Mucosa of rectum (tissue), 2 donors: ENCODE results near the gene RNF220.

Experiments used
- H3K27ac ChIP-seq, 2 donors: one replicate each; pipeline ENCODE4 v1.7.0; 2013; ENCODE audit warnings: inconsistent platforms in 2 of 2, low read depth in 2 of 2, low read length in 2 of 2
- H3K27me3 ChIP-seq, 2 donors: one replicate each; pipeline ENCODE4 v1.7.0; 2013; ENCODE audit warnings: low read length in 2 of 2; ENCODE audit not compliant: control insufficient read depth in 2 of 2, insufficient read depth in 2 of 2
- H3K36me3 ChIP-seq, 2 donors: one replicate each; pipeline ENCODE4 v1.7.0; 2013; ENCODE audit warnings: low read length in 2 of 2; ENCODE audit not compliant: control insufficient read depth in 2 of 2, insufficient read depth in 2 of 2
- H3K4me1 ChIP-seq, 2 donors: one replicate each; pipeline ENCODE4 v1.7.0; 2013; ENCODE audit warnings: low read length in 2 of 2, mild to moderate bottlenecking in 1 of 2; ENCODE audit not compliant: control insufficient read depth in 2 of 2, insufficient read depth in 2 of 2
- H3K4me3 ChIP-seq, 2 donors: one replicate each; pipeline ENCODE4 v1.7.0; 2013; ENCODE audit warnings: low read length in 2 of 2
- H3K9ac ChIP-seq, 2 donors: one replicate each; pipeline ENCODE4 v1.7.0; 2013; ENCODE audit warnings: low read length in 2 of 2, low read depth in 1 of 2, mild to moderate bottlenecking in 1 of 2
- H3K9me3 ChIP-seq, 2 donors: one replicate each; pipeline ENCODE4 v1.7.0; 2013; ENCODE audit warnings: low read length in 2 of 2; ENCODE audit not compliant: control insufficient read depth in 2 of 2
- donor health status: healthy.
- donor health status: Normal muscosa, but diverticular disease.

RNF220 gene

DNA sequence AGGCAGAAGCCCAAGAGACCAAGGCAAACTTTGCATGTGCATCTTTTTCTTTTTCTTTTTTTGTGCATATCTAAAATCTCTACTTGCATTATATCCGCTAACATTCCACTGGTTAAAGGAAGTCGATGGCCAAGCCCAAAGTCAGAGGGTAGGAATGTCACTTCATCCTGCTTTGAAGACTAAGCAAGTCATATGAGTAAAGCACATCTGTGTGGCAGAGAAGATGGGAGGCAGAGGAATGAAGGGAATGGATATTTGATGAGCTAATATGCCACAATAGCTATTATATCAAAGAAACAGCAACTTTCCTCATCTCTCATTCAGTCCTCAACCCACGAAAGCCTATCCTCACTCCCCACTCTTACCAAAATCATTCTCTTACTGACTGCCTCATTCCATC lies 59.3 kb downstream of the RNF220 start:
- H3K4me1 ChIP-seq: no peaks in the 10 kb centered on the region
- H3K4me3 ChIP-seq: no peak overlapping the region
- peaks cover 0 to 7% of the 10 kb centered on the region in 2 donors for H3K27me3 ChIP-seq
- H3K36me3 ChIP-seq: no peaks in the 10 kb centered on the region
- H3K9me3 ChIP-seq: no peaks in the 10 kb centered on the region
- no peak overlapping the region for H3K27ac ChIP-seq
- H3K9ac ChIP-seq: no peak overlapping the region

DNA sequence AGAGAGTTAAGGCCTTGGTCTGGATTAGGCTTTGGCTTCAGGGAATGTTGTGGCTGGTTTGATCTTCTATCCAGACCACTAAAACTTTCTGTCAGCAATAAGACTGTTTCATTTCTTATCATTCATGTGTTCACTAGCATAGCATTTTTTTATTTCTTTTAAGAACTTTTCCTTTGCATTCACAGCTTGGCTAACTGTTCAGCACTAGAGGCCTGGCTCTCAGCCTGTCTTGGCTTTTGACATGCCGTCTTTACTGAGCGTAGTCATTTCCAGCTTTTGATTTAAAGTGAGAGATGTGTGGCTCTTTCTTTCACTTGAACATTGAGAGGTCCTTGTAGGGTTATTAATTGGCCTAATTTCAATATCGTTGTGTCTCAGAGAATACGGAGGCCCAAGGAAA lies 62.5 kb downstream of the RNF220 start:
- Histone ChIP-seq H3K27me3 (peaks cover 0 to 2% of the 10 kb centered on the region in 2 donors), H3K4me3 (no peak overlapping the region), H3K27ac (no peak overlapping the region), H3K36me3 (no peaks in the 10 kb centered on the region), H3K4me1 (peaks cover 0 to 1% of the 10 kb centered on the region in 2 donors), H3K9me3 (no peaks in the 10 kb centered on the region), H3K9ac (no peak overlapping the region)

DNA sequence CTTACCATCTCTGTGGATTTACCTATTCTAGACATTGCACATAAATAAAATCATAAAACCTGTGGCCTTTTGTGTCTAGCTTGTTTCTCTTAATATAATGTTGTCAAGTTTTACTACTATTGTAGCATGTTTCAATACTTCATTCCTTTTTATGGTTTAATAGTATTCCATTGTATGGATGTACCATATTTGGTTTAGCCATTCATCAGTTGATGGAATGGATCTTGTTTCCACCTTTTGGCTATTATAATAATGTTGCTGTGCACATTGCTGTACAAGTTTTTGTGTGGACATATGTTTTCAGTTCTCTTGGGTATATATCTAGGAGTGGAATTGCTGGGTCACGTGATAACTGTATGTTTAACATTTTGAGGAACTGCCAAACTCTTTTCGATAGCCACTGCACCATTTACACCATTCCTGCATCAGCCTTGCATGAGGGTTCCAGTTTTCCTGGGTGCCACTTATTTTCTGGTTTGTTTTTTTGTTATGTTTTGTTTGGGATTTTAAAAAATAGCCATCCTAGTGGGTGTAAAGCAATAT lies 66.9 kb downstream of the RNF220 start:
- Histone ChIP-seq H3K27me3 (peaks cover 0 to 2% of the 10 kb centered on the region in 2 donors), H3K4me3 (no peak overlapping the region), H3K36me3 (no peaks in the 10 kb centered on the region), H3K4me1 (peaks cover 0 to 7% of the 10 kb centered on the region in 2 donors), H3K9ac (no peak overlapping the region), H3K9me3 (no peaks in the 10 kb centered on the region), H3K27ac (no peak overlapping the region)

DNA sequence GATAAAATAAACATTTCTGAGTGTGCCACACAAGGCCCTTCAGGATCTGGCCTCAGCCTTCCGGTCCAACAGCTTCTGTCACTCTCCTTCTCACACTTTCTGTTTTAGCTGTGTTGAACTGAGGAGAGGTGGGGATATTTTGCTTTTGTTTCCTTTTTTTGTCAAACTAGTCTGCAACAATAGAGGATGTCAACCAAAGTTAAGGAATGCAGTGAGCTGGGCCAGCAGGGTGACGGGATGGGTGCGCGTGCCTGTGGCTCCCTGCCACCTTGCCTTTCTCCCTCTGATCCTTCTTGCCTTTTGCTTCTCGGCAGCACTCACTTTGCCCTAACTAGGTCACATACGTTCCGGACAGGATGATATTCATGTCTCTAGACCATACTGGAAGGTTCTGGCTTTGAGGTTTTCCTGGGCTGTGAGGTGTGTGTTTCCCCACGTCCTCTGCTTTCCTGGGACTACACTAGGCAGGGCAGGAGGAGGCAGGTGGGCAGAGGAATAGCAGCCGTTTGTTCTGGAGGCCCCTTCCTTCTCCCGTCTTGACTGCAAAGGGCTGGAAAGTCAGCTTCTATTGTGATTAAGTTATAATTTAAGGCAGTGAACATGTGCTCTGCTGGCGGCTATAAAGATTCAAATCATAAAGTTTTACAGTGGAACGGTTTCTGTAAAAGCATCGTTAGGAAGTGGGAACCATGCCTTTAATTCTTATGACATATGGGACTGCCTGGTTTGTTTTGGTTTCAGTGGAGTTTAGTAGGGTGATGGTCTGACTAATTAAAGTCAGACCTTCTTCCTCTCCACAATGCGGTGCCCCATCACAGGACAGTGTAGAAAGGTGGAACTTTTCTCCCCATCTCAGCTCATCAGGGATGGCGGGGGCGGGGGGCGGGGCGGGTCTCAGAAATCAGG lies 67.8 kb downstream of the RNF220 start:
- H3K9me3 ChIP-seq: no peaks in the 10 kb centered on the region
- H3K36me3 ChIP-seq: no peaks in the 10 kb centered on the region
- peaks cover 0 to 7% of the 10 kb centered on the region in 2 donors for H3K4me1 ChIP-seq
- H3K27me3 ChIP-seq: peaks cover 0 to 2% of the 10 kb centered on the region in 2 donors
- no peak overlapping the region for H3K4me3 ChIP-seq
- H3K9ac ChIP-seq: no peak overlapping the region
- no peak overlapping the region for H3K27ac ChIP-seq

DNA sequence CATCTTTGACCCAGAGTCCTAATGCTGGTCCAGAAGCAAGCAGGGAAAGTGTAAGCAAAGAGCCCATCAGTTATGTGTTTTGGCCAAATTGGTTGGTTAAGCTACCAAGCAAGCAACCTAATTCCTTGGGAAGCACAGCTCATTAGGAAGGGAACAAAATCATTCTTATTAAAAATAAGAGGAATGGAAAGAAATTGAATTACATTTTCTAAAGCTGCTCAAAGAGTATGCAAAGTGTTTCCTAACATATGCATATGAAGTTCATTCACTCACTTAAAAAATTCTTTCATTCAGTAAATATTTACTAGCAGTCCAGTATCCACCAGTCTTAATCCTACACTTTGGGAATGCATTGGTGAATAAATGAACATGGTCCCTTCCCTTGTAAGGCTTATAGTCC lies 71.8 kb downstream of the RNF220 start:
- Histone ChIP-seq H3K4me1 (peaks cover 0 to 7% of the 10 kb centered on the region in 2 donors), H3K36me3 (no peaks in the 10 kb centered on the region), H3K9me3 (no peaks in the 10 kb centered on the region), H3K9ac (no peak overlapping the region), H3K4me3 (no peak overlapping the region), H3K27me3 (no peaks in the 10 kb centered on the region), H3K27ac (no peak overlapping the region)

DNA sequence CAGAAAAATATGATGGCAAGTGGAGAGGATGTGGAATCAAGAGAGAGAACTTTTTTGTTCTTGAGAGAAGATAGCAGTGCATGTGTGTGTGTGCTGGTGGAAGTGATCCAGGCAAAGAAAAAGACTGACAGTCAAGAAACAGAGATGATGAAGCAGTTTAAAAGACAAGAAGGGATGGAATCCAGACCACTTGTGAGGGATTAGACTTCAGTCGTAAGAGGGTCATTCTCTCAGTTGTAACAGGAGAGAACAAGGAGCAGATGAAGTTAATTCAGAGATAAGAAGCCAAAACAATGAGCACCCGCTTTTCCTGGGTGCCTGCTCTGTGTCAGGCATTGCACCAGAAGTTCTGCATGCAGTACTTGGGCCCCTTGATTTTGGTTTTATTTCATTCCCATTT lies 76.6 kb downstream of the RNF220 start:
- Histone ChIP-seq H3K27me3 (no peaks in the 10 kb centered on the region), H3K27ac (no peak overlapping the region), H3K4me3 (no peak overlapping the region), H3K36me3 (no peaks in the 10 kb centered on the region), H3K9ac (no peak overlapping the region), H3K9me3 (no peaks in the 10 kb centered on the region), H3K4me1 (no peaks in the 10 kb centered on the region)

DNA sequence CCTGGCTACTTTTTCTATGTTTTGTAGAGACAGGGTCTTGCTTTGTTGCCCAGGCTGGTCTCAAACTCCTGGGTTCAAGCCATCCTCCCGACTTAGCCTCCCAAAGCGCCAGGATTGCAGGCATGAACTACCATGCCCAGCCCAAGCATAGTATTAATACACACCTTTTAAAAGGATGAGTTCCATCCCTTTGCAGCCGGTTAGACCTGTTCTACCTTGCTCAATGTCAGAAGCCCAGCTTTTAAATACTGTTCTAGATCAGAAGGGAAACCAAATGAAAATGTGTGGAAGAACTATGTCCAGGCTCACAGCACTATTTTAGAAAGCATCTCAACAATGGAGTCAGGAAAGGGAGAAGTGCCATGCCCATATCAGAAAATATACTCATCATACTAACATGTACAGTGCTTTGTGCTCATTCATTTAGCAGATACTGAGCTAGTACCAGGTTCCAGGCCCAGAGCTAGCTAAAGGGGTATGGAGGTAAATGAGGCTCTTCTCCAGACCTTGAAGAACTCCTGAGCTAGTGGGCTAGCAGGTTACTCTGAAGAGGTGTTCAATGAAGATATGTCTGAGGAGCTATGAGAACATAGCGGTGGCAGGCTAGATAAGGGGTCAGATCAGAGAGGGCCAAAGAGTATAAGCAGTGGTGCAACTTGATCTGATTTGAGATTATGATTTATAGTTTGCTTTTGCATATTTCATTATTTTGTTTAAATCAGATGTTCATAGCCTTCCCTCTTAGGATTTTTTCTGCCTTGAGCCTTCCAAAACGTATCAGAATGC lies 78.2 kb downstream of the RNF220 start:
- Histone ChIP-seq H3K9ac (no peak overlapping the region), H3K4me1 (no peaks in the 10 kb centered on the region), H3K27ac (no peak overlapping the region)

DNA sequence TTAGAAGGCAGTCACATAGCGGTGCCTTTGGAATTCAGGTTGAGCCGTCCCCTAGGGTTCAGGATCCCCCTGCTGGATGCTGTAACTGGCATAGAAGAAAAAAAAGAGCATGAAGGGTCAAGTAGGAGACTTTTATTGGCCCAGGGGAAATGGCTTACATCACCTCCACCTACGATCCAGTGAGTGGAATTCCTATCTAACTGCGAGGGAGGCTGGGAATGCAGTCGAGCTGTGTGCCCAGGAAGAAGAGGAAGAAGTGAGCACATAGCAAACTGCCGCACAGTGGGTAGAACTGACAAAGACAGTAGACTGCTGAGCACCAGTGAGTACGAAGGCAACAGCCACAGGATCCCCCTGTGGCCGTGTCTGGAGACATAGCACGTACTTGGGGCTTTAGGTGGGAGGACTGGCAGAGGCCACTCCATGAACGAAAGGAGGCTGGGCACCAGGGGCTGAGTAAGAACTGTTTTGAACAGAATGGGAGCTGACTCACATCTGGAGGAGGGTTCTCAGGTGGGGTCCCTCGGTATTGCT lies 79.2 kb downstream of the RNF220 start:
- Histone ChIP-seq H3K36me3 (no peaks in the 10 kb centered on the region), H3K9ac (no peak overlapping the region), H3K4me1 (no peaks in the 10 kb centered on the region), H3K4me3 (no peak overlapping the region), H3K27me3 (no peaks in the 10 kb centered on the region), H3K27ac (no peak overlapping the region), H3K9me3 (no peaks in the 10 kb centered on the region)

More for the DNA sequence above, 78.2 kb downstream of the RNF220 start:
- Histone ChIP-seq H3K27me3 (no peaks in the 10 kb centered on the region), H3K9me3 (no peaks in the 10 kb centered on the region), H3K36me3 (no peaks in the 10 kb centered on the region), H3K4me3 (no peak overlapping the region)

DNA sequence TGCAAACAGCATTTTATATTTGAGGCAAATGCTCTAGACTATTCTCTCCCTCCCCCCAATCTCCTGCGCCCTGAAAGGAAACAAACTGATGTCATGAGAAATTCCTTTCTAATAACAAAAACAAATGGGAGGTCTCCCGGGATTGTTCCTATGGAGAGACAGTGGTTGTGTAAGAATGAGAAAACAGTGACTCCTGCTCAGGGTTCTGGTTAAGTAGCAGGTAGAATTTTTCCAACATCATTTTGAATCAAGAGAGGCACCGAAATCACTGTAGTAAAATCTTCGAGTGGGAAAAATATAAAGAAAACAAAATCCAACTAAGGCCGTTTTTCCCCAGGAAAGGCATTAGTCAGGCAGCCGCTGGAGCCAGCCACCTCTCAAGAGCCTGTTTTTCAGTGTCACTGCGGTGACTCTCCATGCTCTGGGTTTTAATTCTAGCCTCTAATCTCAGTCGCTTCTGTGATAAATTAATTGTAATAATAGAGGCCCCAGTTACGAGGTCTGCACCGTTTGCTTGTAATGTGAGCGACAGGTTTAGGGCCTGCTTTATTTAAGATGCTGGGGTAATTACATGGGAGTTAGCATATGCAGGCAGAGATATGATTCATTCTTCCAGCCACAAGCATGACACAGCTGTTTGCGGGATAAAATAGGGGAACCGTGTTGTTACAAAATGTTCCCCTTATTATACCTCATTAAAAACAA lies 80.3 kb downstream of the RNF220 start:
- Histone ChIP-seq H3K9ac (no peak overlapping the region), H3K27ac (peak overlapping the region in 1 of 2 donors; percentile 29), H3K9me3 (no peaks in the 10 kb centered on the region)

More for the DNA sequence above, 80.3 kb downstream of the RNF220 start:
- Histone ChIP-seq H3K4me3 (no peak overlapping the region), H3K36me3 (no peaks in the 10 kb centered on the region), H3K4me1 (no peaks in the 10 kb centered on the region), H3K27me3 (peaks cover 0 to 4% of the 10 kb centered on the region in 2 donors)
